ENCODE data around the gene UBAP2L.
"Not testable (repeated sequence)": the region's sequence is repeated elsewhere in the genome, so short reads cannot be mapped to it uniquely, and the experiment has no call there.

The UBAP2L gene

GRCh38 chr1:154312229-154313065 lies 91.7 kb downstream of the UBAP2L start:
- not testable (repeated sequence) for DNase-seq

- no peak for DNase-seq
Observed at GRCh38 chr1:154313066-154313356, 92.3 kb downstream of the UBAP2L start.

GRCh38 chr1:154314226-154314625 lies 93.5 kb downstream of the UBAP2L start:
- DNase-seq, result not testable (repeated sequence)

GRCh38 chr1:154316704-154317103 lies 95.9 kb downstream of the UBAP2L start:
- no peak for DNase-seq

GRCh38 chr1:154318386-154318785 lies 97.6 kb downstream of the UBAP2L start:
- no peak for DNase-seq
